ENCODE measurements around the gene PAPPA. TPM values are rescaled to one million over a fixed set of nuclear protein-coding genes. Genes with fewer than 3 reads are reported as not detected.

Gene PAPPA
- total and polyA plus RNA-seq, 5 donors = 0.59 to 7.0 (median 2.1) TPM

GRCh38 chr9:116208417-116209232, 55.0 kb downstream of the PAPPA start:
- DNase-seq = no peak
- 75% methylated on average over 5 of the region's 5 CpGs for WGBS
- intact Hi-C loops (cut with DNase I) = no loop called here

GRCh38 chr9:116209414-116210116, 56.0 kb downstream of the PAPPA start:
- no peaks in the 10 kb centered on the region for H3K9me3 ChIP-seq (ENCODE audit: control insufficient read depth, low read length)
- intact Hi-C loops (cut with DNase I) = no loop called here
- H3K4me1 ChIP-seq (ENCODE audit: control insufficient read depth, insufficient read depth, low read length) = no peaks in the 10 kb centered on the region
- H3K4me3 ChIP-seq (ENCODE audit: low read length) = no peak overlapping the region
- 93% methylated on average over 1 of the region's 1 CpG for WGBS
- DNase-seq (no peak), ATAC-seq (no peak)
- no peaks in the 10 kb centered on the region for H3K27me3 ChIP-seq (ENCODE audit: control insufficient read depth, insufficient read depth)
- H3K27ac ChIP-seq (ENCODE audit: low read length) = no peak overlapping the region

More at GRCh38 chr9:116208417-116209232, 55.0 kb downstream of the PAPPA start:
- no peak for ATAC-seq
- Histone ChIP-seq H3K27me3 (ENCODE audit: control insufficient read depth, insufficient read depth) (no peaks in the 10 kb centered on the region), H3K4me3 (ENCODE audit: low read length) (no peak overlapping the region), H3K9me3 (ENCODE audit: control insufficient read depth, low read length) (no peaks in the 10 kb centered on the region), H3K27ac (ENCODE audit: low read length) (no peak overlapping the region), H3K4me1 (ENCODE audit: control insufficient read depth, insufficient read depth, low read length) (no peaks in the 10 kb centered on the region)

- intact Hi-C loops (cut with DNase I) = loop anchor here in 1 of 4 donors (2.0 kb wide), 1 partner anchor 58 kb away; no protein-coding TSS in a partner anchor
- no peaks in the 10 kb centered on the region for H3K9me3 ChIP-seq (ENCODE audit: control insufficient read depth, low read length)
- no peak overlapping the region for H3K27ac ChIP-seq (ENCODE audit: low read length)
- DNase-seq (no peak), ATAC-seq (no peak)
- H3K4me3 ChIP-seq (ENCODE audit: low read length) = no peak overlapping the region
- 60% methylated on average over 2 of the region's 2 CpGs for WGBS
- H3K27me3 ChIP-seq (ENCODE audit: control insufficient read depth, insufficient read depth) = no peaks in the 10 kb centered on the region
- no peaks in the 10 kb centered on the region for H3K4me1 ChIP-seq (ENCODE audit: control insufficient read depth, insufficient read depth, low read length)
Measured at GRCh38 chr9:116212986-116213692, 59.5 kb downstream of the PAPPA start.

- no peaks in the 10 kb centered on the region for H3K9me3 ChIP-seq (ENCODE audit: control insufficient read depth, low read length)
- no peak overlapping the region for H3K27ac ChIP-seq (ENCODE audit: low read length)
- DNase-seq (no peak), ATAC-seq (no peak)
- H3K4me3 ChIP-seq (ENCODE audit: low read length) = no peak overlapping the region
- no peaks in the 10 kb centered on the region for H3K27me3 ChIP-seq (ENCODE audit: control insufficient read depth, insufficient read depth)
- no peaks in the 10 kb centered on the region for H3K4me1 ChIP-seq (ENCODE audit: control insufficient read depth, insufficient read depth, low read length)
- intact Hi-C loops (cut with DNase I) = loop anchor here in 1 of 4 donors (2.0 kb wide), 1 partner anchor 57 kb away; no protein-coding TSS in a partner anchor
- 42% methylated on average over 3 of the region's 3 CpGs for WGBS
Measured at GRCh38 chr9:116213693-116214047, 60.1 kb downstream of the PAPPA start.

GRCh38 chr9:116218399-116218798, 64.8 kb downstream of the PAPPA start:
- DNase-seq = no peak
- Histone ChIP-seq H3K4me3 (ENCODE audit: low read length) (no peak overlapping the region), H3K9me3 (ENCODE audit: control insufficient read depth, low read length) (no peaks in the 10 kb centered on the region), H3K27me3 (ENCODE audit: control insufficient read depth, insufficient read depth) (no peaks in the 10 kb centered on the region), H3K27ac (ENCODE audit: low read length) (no peak overlapping the region), H3K4me1 (ENCODE audit: control insufficient read depth, insufficient read depth, low read length) (no peaks in the 10 kb centered on the region)
- intact Hi-C loops (cut with DNase I) = no loop called here
- WGBS = 74% methylated on average over 1 of the region's 1 CpG
- no peak for ATAC-seq

GRCh38 chr9:116219686-116220085, 66.1 kb downstream of the PAPPA start:
- Histone ChIP-seq H3K27ac (ENCODE audit: low read length) (no peak overlapping the region), H3K27me3 (ENCODE audit: control insufficient read depth, insufficient read depth) (no peaks in the 10 kb centered on the region), H3K9me3 (ENCODE audit: control insufficient read depth, low read length) (no peaks in the 10 kb centered on the region), H3K4me3 (ENCODE audit: low read length) (no peak overlapping the region), H3K4me1 (ENCODE audit: control insufficient read depth, insufficient read depth, low read length) (no peaks in the 10 kb centered on the region)
- DNase-seq (peak in 1 of 3 donors; percentile 45), ATAC-seq (no peak)
- 71% methylated on average over 11 of the region's 11 CpGs for WGBS
- intact Hi-C loops (cut with DNase I) = no loop called here

- WGBS = 63% methylated on average over 3 of the region's 3 CpGs
- ATAC-seq (no peak), DNase-seq (no peak)
- no peaks in the 10 kb centered on the region for H3K27me3 ChIP-seq (ENCODE audit: control insufficient read depth, insufficient read depth)
- no peak overlapping the region for H3K27ac ChIP-seq (ENCODE audit: low read length)
- no peaks in the 10 kb centered on the region for H3K9me3 ChIP-seq (ENCODE audit: control insufficient read depth, low read length)
- no peak overlapping the region for H3K4me3 ChIP-seq (ENCODE audit: low read length)
- no peaks in the 10 kb centered on the region for H3K4me1 ChIP-seq (ENCODE audit: control insufficient read depth, insufficient read depth, low read length)
- intact Hi-C loops (cut with DNase I) = no loop called here
Measured at GRCh38 chr9:116223926-116224325, 70.3 kb downstream of the PAPPA start.

GRCh38 chr9:116230051-116230632, 76.6 kb downstream of the PAPPA start:
- DNase-seq (no peak), ATAC-seq (no peak)
- intact Hi-C loops (cut with DNase I) = no loop called here
- H3K27me3 ChIP-seq (ENCODE audit: control insufficient read depth, insufficient read depth) = no peaks in the 10 kb centered on the region
- no peaks in the 10 kb centered on the region for H3K4me1 ChIP-seq (ENCODE audit: control insufficient read depth, insufficient read depth, low read length)
- H3K4me3 ChIP-seq (ENCODE audit: low read length) = no peak overlapping the region
- H3K9me3 ChIP-seq (ENCODE audit: control insufficient read depth, low read length) = no peaks in the 10 kb centered on the region
- H3K27ac ChIP-seq (ENCODE audit: low read length) = no peak overlapping the region
- WGBS = 44% methylated on average over 1 of the region's 1 CpG

GRCh38 chr9:116232424-116233159, 79.0 kb downstream of the PAPPA start:
- 75% methylated on average over 5 of the region's 5 CpGs for WGBS
- intact Hi-C loops (cut with DNase I) = no loop called here
- Histone ChIP-seq H3K27ac (ENCODE audit: low read length) (no peak overlapping the region), H3K4me3 (ENCODE audit: low read length) (no peak overlapping the region), H3K27me3 (ENCODE audit: control insufficient read depth, insufficient read depth) (no peaks in the 10 kb centered on the region), H3K4me1 (ENCODE audit: control insufficient read depth, insufficient read depth, low read length) (no peaks in the 10 kb centered on the region), H3K9me3 (ENCODE audit: control insufficient read depth, low read length) (no peaks in the 10 kb centered on the region)
- ATAC-seq = no peak
- DNase-seq = no peak

- no peaks in the 10 kb centered on the region for H3K9me3 ChIP-seq (ENCODE audit: control insufficient read depth, low read length)
- no peak overlapping the region for H3K27ac ChIP-seq (ENCODE audit: low read length)
- intact Hi-C loops (cut with DNase I) = no loop called here
- H3K4me1 ChIP-seq (ENCODE audit: control insufficient read depth, insufficient read depth, low read length) = no peaks in the 10 kb centered on the region
- H3K27me3 ChIP-seq (ENCODE audit: control insufficient read depth, insufficient read depth) = no peaks in the 10 kb centered on the region
- H3K4me3 ChIP-seq (ENCODE audit: low read length) = no peak overlapping the region
- DNase-seq (no peak), ATAC-seq (no peak)
- 93% methylated on average over 3 of the region's 3 CpGs for WGBS
Measured at GRCh38 chr9:116233160-116233530, 79.6 kb downstream of the PAPPA start.
